B cell (primary cell): ENCODE measurements around the gene NIN. TPM values are rescaled to one million over a fixed set of nuclear protein-coding genes. Genes with fewer than 3 reads are reported as not detected.

Experiments used
- ATAC-seq: fragments of 200-7000 bp; cut with Tn5 transposase; one replicate; pipeline ENCODE4 v1.10.0; 2021; ENCODE audit warnings: low read depth, mild to moderate bottlenecking, moderate number of reproducible peaks, moderate library complexity
- CTCF ChIA-PET: fragments of 350-600 bp; sonication (Branson Sonifier 250); formaldehyde crosslinking; loops from one replicate; lab custom pipeline; 2021; ENCODE audit warnings: antibody characterized with exemption, inconsistent platforms; lab: Charles Lee
- POLR2A ChIA-PET: fragments of 350-600 bp; sonication (Branson Sonifier 250); formaldehyde crosslinking; loops from one replicate; lab custom pipeline; 2021; ENCODE audit warnings: antibody characterized with exemption; lab: Charles Lee
- DNase-seq: peaks from one replicate; pipeline ENCODE4 v3.0.0; 2013
- H2AFZ ChIP-seq: 2 replicates; pipeline ENCODE4 v1.6.1; 2012; ENCODE audit warnings: mild to moderate bottlenecking, low read depth, low read length; ENCODE audit not compliant: insufficient read depth, poor library complexity, severe bottlenecking
- H3K27ac ChIP-seq, 2 donors: 1 replicate in 1 of 2; 2 replicates in 1 of 2; pipeline ENCODE4 v1.5.1; 2012 to 2013; ENCODE audit warnings: low read length in 2 of 2, mild to moderate bottlenecking in 2 of 2, moderate library complexity in 1 of 2
- H3K27me3 ChIP-seq, 4 experiments: fragments of 200-600 bp in 1 of 4; sonication (generic) in 1 of 4; replicated peaks in 1 of 4; 1 replicate in 2 of 4; 2 replicates in 2 of 4; pipeline versions ENCODE4 v1.6.1 to v1.7.0; 2013 to 2016; ENCODE audit warnings: low read length in 3 of 4, mild to moderate bottlenecking in 2 of 4, mixed read lengths in 1 of 4, moderate library complexity in 1 of 4; ENCODE audit not compliant: insufficient read depth in 4 of 4, control insufficient read depth in 3 of 4; ENCODE audit errors: control extremely low read depth in 1 of 4
- H3K36me3 ChIP-seq, 2 experiments: replicated peaks in 1 of 2; 1 replicate in 1 of 2; 2 replicates in 1 of 2; pipeline versions ENCODE4 v1.6.1 to v1.7.1; 2013; ENCODE audit warnings: low read length in 1 of 2; ENCODE audit not compliant: insufficient read depth in 2 of 2, control insufficient read depth in 1 of 2; ENCODE audit errors: control extremely low read depth in 1 of 2, extremely low read depth in 1 of 2
- H3K4me1 ChIP-seq, 2 donors: fragments of 200-600 bp in 1 of 2; sonication (generic) in 1 of 2; 1 replicate in 1 of 2; 2 replicates in 1 of 2; pipeline versions ENCODE4 v1.5.1 to v1.6.1; 2013 to 2017; ENCODE audit warnings: low read length in 2 of 2; ENCODE audit not compliant: control insufficient read depth in 2 of 2, insufficient read depth in 2 of 2
- H3K4me2 ChIP-seq: replicated peaks from 2 replicates; pipeline ENCODE3; 2012; ENCODE audit warnings: mild to moderate bottlenecking, low read depth, low read length; ENCODE audit not compliant: poor library complexity, severe bottlenecking
- H3K4me3 ChIP-seq, 5 experiments: fragments of 200-600 bp in 1 of 5; sonication (generic) in 1 of 5; 1 replicate in 3 of 5; 2 replicates in 2 of 5; pipeline versions ENCODE4 v1.5.1 to v1.7.0; 2011 to 2016; ENCODE audit warnings: low read length in 4 of 5, mild to moderate bottlenecking in 4 of 5, low read depth in 2 of 5, control low read depth in 1 of 5, moderate library complexity in 1 of 5; ENCODE audit not compliant: insufficient read depth in 1 of 5; ENCODE audit errors: control extremely low read depth in 1 of 5, extremely low read depth in 1 of 5
- H3K79me2 ChIP-seq: fragments of 200-600 bp; sonication (generic); one replicate; pipeline ENCODE4 v1.6.0; 2016; ENCODE audit warnings: low read length; ENCODE audit not compliant: control insufficient read depth, insufficient read depth
- H3K9ac ChIP-seq: fragments of 200-600 bp; sonication (generic); 2 replicates; pipeline ENCODE4 v1.6.1; 2017; ENCODE audit warnings: mild to moderate bottlenecking, low read length, moderate library complexity
- H3K9me3 ChIP-seq, 3 donors: one replicate each; pipeline versions ENCODE4 v1.6.1 to v1.7.1; 2013; ENCODE audit warnings: low read length in 2 of 3; ENCODE audit not compliant: control insufficient read depth in 2 of 3, insufficient read depth in 1 of 3; ENCODE audit errors: control extremely low read depth in 1 of 3
- H4K20me1 ChIP-seq: 2 replicates; pipeline ENCODE4 v1.6.0; 2012; ENCODE audit warnings: mild to moderate bottlenecking, low read length; ENCODE audit not compliant: insufficient read depth, control insufficient read depth, poor library complexity, severe bottlenecking
- H3K27ac Mint-ChIP-seq: one replicate; pipeline ENCODE4 v1.8.0; 2021; ENCODE audit warnings: mixed read lengths
- H3K27me3 Mint-ChIP-seq: one replicate; pipeline ENCODE4 v1.8.0; 2021; ENCODE audit warnings: mixed read lengths
- H3K4me1 Mint-ChIP-seq: one replicate; pipeline ENCODE4 v1.8.0; 2021; ENCODE audit warnings: mixed read lengths
- H3K4me3 Mint-ChIP-seq: one replicate; pipeline ENCODE4 v1.8.0; 2021; ENCODE audit warnings: mixed read lengths
- H3K9me3 Mint-ChIP-seq: one replicate; pipeline ENCODE4 v1.8.0; 2022; ENCODE audit warnings: mixed read lengths; ENCODE audit not compliant: insufficient read depth
- EZH2 ChIP-seq: IDR thresholded peaks from 2 replicates; pipeline ENCODE4 v1.6.1; 2012; ENCODE audit warnings: borderline replicate concordance, low read depth, mild to moderate bottlenecking, moderate library complexity, low read length; ENCODE audit not compliant: insufficient read depth, poor library complexity, severe bottlenecking
- WGBS: methylation state at CpG from one replicate; pipeline ENCODE4 v1.1.5; 2013; ENCODE audit warnings: missing lambda C conversion rate; ENCODE audit not compliant: insufficient coverage; 5-methylcytosine and 5-hydroxymethylcytosine counted together
- intact Hi-C: fragments of 100-400 bp; cut with micrococcal nuclease; formaldehyde crosslinking; loops from one replicate; pipeline ENCODE4 v1.10.0; 2022
- polyA plus RNA-seq: library from polyadenylated mRNA; depleted of rRNA; stranded (reverse); fragments of >200 nt; gene quantifications from 2 replicates; pipeline ENCODE4 v1.2.3, GENCODE V29; 2012
- total RNA-seq, 2 donors: library from RNA; stranded (reverse); fragments of 120-200 nt in 1 of 2; gene quantifications; 1 replicate in 1 of 2; 2 replicates in 1 of 2; pipeline versions ENCODE4 v1.2.3 to v1.2.4, GENCODE V29; 2013 to 2022
- TF ChIP-seq, protein P1 (sequence below): fragments of 200-600 bp; IDR thresholded peaks from one replicate; pipeline ENCODE4 v1.8.0; 2022; ENCODE audit warnings: antibody characterized with exemption, mild to moderate bottlenecking

Gene NIN
- total and polyA plus RNA-seq, 2 donors (not counting 1 experiment from before 2014, with no cell fraction given): 25.4 to 219 TPM

DNA sequence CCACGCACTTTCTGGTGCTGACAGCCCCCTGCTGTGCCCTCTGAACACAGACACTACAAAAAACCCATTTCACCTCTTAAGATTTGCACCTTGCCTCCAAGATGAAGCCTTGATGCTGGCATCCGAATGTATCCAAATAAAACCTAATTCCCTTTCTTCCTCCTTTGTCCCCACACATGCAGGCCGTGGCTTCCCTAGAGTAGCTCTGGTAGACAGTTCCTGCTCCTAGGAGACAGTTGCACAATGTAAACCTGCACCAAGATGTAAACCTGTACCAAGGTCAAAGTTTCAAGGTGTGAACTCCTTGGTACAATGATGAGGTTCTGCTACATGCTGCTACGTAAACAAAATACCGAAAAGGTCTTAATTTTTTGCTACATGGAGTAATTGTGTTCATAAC, 40.3 kb upstream of the NIN start:
- intact Hi-C loops: no loop called here
- no peaks in the 10 kb centered on the region for H3K9me3 ChIP-seq
- H3K4me2 ChIP-seq: no peak overlapping the region
- H3K4me3 ChIP-seq: no peak overlapping the region
- no peaks in the 10 kb centered on the region for H4K20me1 ChIP-seq
- no peak overlapping the region for H3K9ac ChIP-seq
- no peak overlapping the region for H3K27ac ChIP-seq
- Mint-ChIP-seq H3K4me3 (peak overlapping the region; percentile 46), H3K27me3 (peaks cover 65% of the 10 kb centered on the region), H3K9me3 (no peaks in the 10 kb centered on the region), H3K27ac (no peak overlapping the region), H3K4me1 (peaks cover 28% of the 10 kb centered on the region)
- no peaks in the 10 kb centered on the region for H3K79me2 ChIP-seq
- H3K4me1 ChIP-seq: peaks cover 22% of the 10 kb centered on the region in 2 donors
- ChIA-PET CTCF (interaction anchor here (1.4 kb wide), 1 partner anchor 93 kb away, joined by 4 read pairs; no protein-coding TSS in a partner anchor), POLR2A (interaction anchor here (0.6 kb wide), 1 partner anchor 998 kb away, joined by 3 read pairs; no protein-coding TSS in a partner anchor)
- H2AFZ ChIP-seq: no peak overlapping the region
- H3K36me3 ChIP-seq: no peaks in the 10 kb centered on the region
- whole genome bisulfite sequencing: 53% methylated on average over 3 of the region's 5 CpGs
- ATAC-seq (no peak), DNase-seq (no peak)
- peaks cover 0 to 33% (median 25%) of the 10 kb centered on the region in 4 experiments for H3K27me3 ChIP-seq
- TF ChIP-seq, protein P1, sequence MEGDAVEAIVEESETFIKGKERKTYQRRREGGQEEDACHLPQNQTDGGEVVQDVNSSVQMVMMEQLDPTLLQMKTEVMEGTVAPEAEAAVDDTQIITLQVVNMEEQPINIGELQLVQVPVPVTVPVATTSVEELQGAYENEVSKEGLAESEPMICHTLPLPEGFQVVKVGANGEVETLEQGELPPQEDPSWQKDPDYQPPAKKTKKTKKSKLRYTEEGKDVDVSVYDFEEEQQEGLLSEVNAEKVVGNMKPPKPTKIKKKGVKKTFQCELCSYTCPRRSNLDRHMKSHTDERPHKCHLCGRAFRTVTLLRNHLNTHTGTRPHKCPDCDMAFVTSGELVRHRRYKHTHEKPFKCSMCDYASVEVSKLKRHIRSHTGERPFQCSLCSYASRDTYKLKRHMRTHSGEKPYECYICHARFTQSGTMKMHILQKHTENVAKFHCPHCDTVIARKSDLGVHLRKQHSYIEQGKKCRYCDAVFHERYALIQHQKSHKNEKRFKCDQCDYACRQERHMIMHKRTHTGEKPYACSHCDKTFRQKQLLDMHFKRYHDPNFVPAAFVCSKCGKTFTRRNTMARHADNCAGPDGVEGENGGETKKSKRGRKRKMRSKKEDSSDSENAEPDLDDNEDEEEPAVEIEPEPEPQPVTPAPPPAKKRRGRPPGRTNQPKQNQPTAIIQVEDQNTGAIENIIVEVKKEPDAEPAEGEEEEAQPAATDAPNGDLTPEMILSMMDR: no peak
- TF ChIP-seq EZH2: no peak

DNA sequence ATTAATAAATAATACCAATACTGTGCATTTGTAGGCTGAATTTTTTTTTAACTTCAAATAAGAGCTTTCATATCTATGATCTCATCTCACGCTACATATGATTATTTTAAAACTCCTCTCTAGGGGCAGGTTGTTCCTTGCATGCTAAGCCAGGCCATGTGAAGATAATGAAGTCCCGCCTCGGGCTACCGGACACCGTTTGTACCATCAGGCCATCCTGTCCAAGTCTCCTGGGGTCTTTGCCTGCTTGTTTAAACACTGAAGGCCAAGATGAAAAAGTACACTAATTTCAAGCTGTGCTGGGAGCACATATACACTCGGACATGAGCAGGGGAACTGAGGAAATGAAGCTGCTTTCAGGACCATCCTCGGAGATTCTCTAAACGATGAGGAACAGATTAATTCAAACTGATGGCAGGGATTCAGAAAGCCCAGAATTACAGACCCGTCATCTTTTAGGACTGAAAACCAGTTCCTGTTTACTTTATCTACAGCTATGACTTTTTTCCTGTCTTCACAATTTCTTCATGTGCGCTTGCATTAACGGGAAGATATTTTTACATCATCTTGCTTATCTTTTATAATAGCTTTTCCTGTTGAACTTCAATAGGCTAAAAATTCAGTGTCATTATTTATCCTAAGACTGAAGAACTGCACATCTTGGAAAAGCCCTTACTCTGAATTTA, 34.6 kb upstream of the NIN start:
- Mint-ChIP-seq H3K4me1 (peaks cover 2% of the 10 kb centered on the region), H3K9me3 (no peaks in the 10 kb centered on the region), H3K4me3 (no peak overlapping the region), H3K27ac (no peak overlapping the region), H3K27me3 (peaks cover 42% of the 10 kb centered on the region)
- H3K4me2 ChIP-seq: no peak overlapping the region
- no peaks in the 10 kb centered on the region for H3K4me1 ChIP-seq
- TF ChIP-seq EZH2: no peak
- TF ChIP-seq, protein P1: no peak
- H3K4me3 ChIP-seq: no peak overlapping the region
- no peaks in the 10 kb centered on the region for H3K79me2 ChIP-seq
- H3K27ac ChIP-seq: no peak overlapping the region
- H4K20me1 ChIP-seq: no peaks in the 10 kb centered on the region
- no peak overlapping the region for H2AFZ ChIP-seq
- intact Hi-C loops: no loop called here
- ChIA-PET POLR2A (no interaction called here), CTCF (interaction anchor here (1.1 to 12.4 kb wide), 5 partner anchors 10 to 151 kb away, joined by 3 to 258 read pairs (median 4); no protein-coding TSS in a partner anchor)
- no peak overlapping the region for H3K9ac ChIP-seq
- 61% methylated on average over 8 of the region's 11 CpGs for WGBS
- H3K27me3 ChIP-seq: peaks cover 0 to 25% (median 15%) of the 10 kb centered on the region in 4 experiments
- DNase-seq (no peak), ATAC-seq (no peak)
- no peaks in the 10 kb centered on the region for H3K9me3 ChIP-seq
- H3K36me3 ChIP-seq: no peaks in the 10 kb centered on the region
